Gastrocnemius medialis (tissue), 4 donors: ENCODE measurements around the gene FMO4.

Source experiments
- POLR2A ChIP-seq, 2 donors: fragments of 450-650 bp; IDR thresholded peaks; one replicate each; pipeline ENCODE4 v1.6.1; 2017; ENCODE audit warnings: antibody characterized with exemption in 2 of 2, mild to moderate bottlenecking in 2 of 2, moderate library complexity in 2 of 2
- TF ChIP-seq, protein P1 (sequence below), 5 experiments: fragments of 450-650 bp in 3 of 5; fragments of 200-600 bp in 2 of 5; sonication (generic) in 2 of 5; IDR thresholded peaks in 4 of 5; conservative IDR thresholded peaks in 1 of 5; 1 replicate in 4 of 5; 2 replicates in 1 of 5; pipeline ENCODE4 v1.5.1; 2016 to 2019; ENCODE audit warnings: antibody characterized with exemption in 5 of 5, mild to moderate bottlenecking in 3 of 5, moderate library complexity in 3 of 5

- TF ChIP-seq, protein P1, sequence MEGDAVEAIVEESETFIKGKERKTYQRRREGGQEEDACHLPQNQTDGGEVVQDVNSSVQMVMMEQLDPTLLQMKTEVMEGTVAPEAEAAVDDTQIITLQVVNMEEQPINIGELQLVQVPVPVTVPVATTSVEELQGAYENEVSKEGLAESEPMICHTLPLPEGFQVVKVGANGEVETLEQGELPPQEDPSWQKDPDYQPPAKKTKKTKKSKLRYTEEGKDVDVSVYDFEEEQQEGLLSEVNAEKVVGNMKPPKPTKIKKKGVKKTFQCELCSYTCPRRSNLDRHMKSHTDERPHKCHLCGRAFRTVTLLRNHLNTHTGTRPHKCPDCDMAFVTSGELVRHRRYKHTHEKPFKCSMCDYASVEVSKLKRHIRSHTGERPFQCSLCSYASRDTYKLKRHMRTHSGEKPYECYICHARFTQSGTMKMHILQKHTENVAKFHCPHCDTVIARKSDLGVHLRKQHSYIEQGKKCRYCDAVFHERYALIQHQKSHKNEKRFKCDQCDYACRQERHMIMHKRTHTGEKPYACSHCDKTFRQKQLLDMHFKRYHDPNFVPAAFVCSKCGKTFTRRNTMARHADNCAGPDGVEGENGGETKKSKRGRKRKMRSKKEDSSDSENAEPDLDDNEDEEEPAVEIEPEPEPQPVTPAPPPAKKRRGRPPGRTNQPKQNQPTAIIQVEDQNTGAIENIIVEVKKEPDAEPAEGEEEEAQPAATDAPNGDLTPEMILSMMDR (IDR thresholded peaks at IDR 0.05 in 4 of 5, conservative IDR thresholded peaks at IDR 0.05 in 1 of 5), result no peak
- TF ChIP-seq POLR2A (IDR thresholded peaks at IDR 0.05), result no peak
Observed at GRCh38 chr1:171313319-171313834, 606 bp upstream of the FMO4 start.
